Testis (tissue), 5 donors: ENCODE measurements around the gene NECTIN2. TPM values are rescaled to one million over a fixed set of nuclear protein-coding genes. Genes with fewer than 3 reads are reported as not detected.

Experiments
- DNase-seq: peaks from one replicate; pipeline ENCODE4 v3.0.0-alpha.2; 2019
- H3K27ac ChIP-seq, 2 donors: fragments of 200-600 bp; sonication (generic); one replicate each; pipeline ENCODE4 v1.5.1; 2019
- H3K27me3 ChIP-seq: fragments of 200-600 bp; sonication (generic); one replicate; pipeline ENCODE4 v1.5.1; 2019
- H3K36me3 ChIP-seq: fragments of 200-600 bp; sonication (generic); one replicate; pipeline ENCODE4 v1.5.1; 2017; ENCODE audit warnings: low read depth; ENCODE audit errors: missing control alignments
- H3K4me1 ChIP-seq: fragments of 200-600 bp; sonication (generic); one replicate; pipeline ENCODE4 v1.5.1; 2019
- H3K4me3 ChIP-seq, 2 donors: fragments of 200-600 bp; sonication (generic); one replicate each; pipeline ENCODE4 v1.5.1; 2017 to 2019
- H3K9me3 ChIP-seq: fragments of 200-600 bp; sonication (generic); one replicate; pipeline ENCODE4 v1.5.1; 2017
- CTCF ChIP-seq, 3 experiments: fragments of 450-650 bp in 2 of 3; fragments of 200-600 bp in 1 of 3; sonication (generic) in 1 of 3; IDR thresholded peaks; one replicate each; pipeline ENCODE4 v1.5.1; 2016 to 2019; ENCODE audit warnings: antibody characterized with exemption in 3 of 3, mild to moderate bottlenecking in 2 of 3, moderate library complexity in 1 of 3
- POLR2A ChIP-seq: fragments of 450-650 bp; IDR thresholded peaks from one replicate; pipeline ENCODE4 v1.6.1; 2017; ENCODE audit warnings: antibody characterized with exemption, mild to moderate bottlenecking, moderate library complexity
- WGBS, 2 donors: methylation state at CpG; one replicate each; pipeline ENCODE4 v1.1.5; 2018; 5-methylcytosine and 5-hydroxymethylcytosine counted together
- intact Hi-C: fragments of 100-400 bp; cut with DNase I; formaldehyde crosslinking; loops from one replicate; pipeline ENCODE4 v1.15.1; 2023; ENCODE audit warnings: low total_unique reads
- long read RNA-seq, 2 donors: transcript quantifications; one replicate each; lab custom pipeline, GENCODE V29; 2026
- polyA plus RNA-seq: library from polyadenylated mRNA; stranded (reverse); fragments of 350-450 nt; fragmentation: Illumina TruSeq; extraction: RNeasy Lipid Tissue Mini Kit (QIAGEN cat#74804); gene quantifications from one replicate; pipeline ENCODE4 v1.2.3, GENCODE V29; 2014; ENCODE audit warnings: low read depth, low replicate concordance; ENCODE audit not compliant: insufficient read depth
- total RNA-seq, 2 donors: library from RNA; depleted of rRNA; stranded (reverse); fragments of >200 nt; gene quantifications; one replicate each; pipeline ENCODE4 v1.2.3, GENCODE V29; 2016

NECTIN2 gene
- 100 to 1,000 TPM; 268 to 278 TPM for total RNA-seq
- 158 TPM for polyA plus RNA-seq
- long read RNA-seq, donor 1, transcript NECTIN2-202 (6 exons, 2,112 nt), result major isoform, 24 of 61 reads
- long read RNA-seq, donor 1, transcript NECTIN2-201 (9 exons, 2,466 nt), result minor isoform, 11 of 61 reads
- long read RNA-seq, donor 1, partial matches to known transcripts, result 26 of 61 reads
- long read RNA-seq, donor 1, other reads (novel, unspliced or antisense), result 0 of 61 reads
- long read RNA-seq, donor 2, transcript NECTIN2-202 (6 exons, 2,112 nt), result major isoform, 18 of 35 reads
- long read RNA-seq, donor 2, transcript NECTIN2-201 (9 exons, 2,466 nt), result minor isoform, 10 of 35 reads
- long read RNA-seq, donor 2, partial matches to known transcripts, result 7 of 35 reads
- long read RNA-seq, donor 2, other reads (novel, unspliced or antisense), result 0 of 35 reads

- peak within 1 kb of the TSS; percentile 94 to 95 for H3K4me3 ChIP-seq
- H3K36me3 ChIP-seq, result no peaks in the 10 kb centered on the region
- intact Hi-C loops, result loop anchor here (10.0 kb wide), 1 partner anchor 61 kb away; no protein-coding TSS in a partner anchor
- no peaks in the 10 kb centered on the region for H3K27me3 ChIP-seq
- DNase-seq, result peak; percentile 100
- H3K4me1 ChIP-seq, result peaks cover 27% of the 10 kb centered on the region
- no peaks in the 10 kb centered on the region for H3K9me3 ChIP-seq
- 0% methylated on average over 36 to 67 of the region's 67 CpGs for WGBS, 2 donors
- peak; percentile 69 to 84 (median 82) for TF ChIP-seq CTCF (IDR thresholded peaks at IDR 0.05)
- peak; percentile 39 for TF ChIP-seq POLR2A
- H3K27ac ChIP-seq, result peak within 1 kb of the TSS; percentile 98 to 99
Observed at GRCh38 chr19:44845612-44846454, at the start of gene NECTIN2. Gene NECTIN2 (plus strand): TSS chr19:44846297. CDS start chr19:44846526, 229 bp downstream.

- intact Hi-C loops, result no loop called here
- WGBS, 2 donors, result 31 to 34% methylated on average over 12 of the region's 12 CpGs
- TF ChIP-seq CTCF (IDR thresholded peaks at IDR 0.05) (no peak), POLR2A (no peak)
- no peaks in the 10 kb centered on the region for H3K4me1 ChIP-seq
- no peak for DNase-seq
- H3K27ac ChIP-seq, result peak overlapping the region in 1 of 2 donors; percentile 45
- no peaks in the 10 kb centered on the region for H3K27me3 ChIP-seq
- no peaks in the 10 kb centered on the region for H3K9me3 ChIP-seq
- no peaks in the 10 kb centered on the region for H3K36me3 ChIP-seq
- H3K4me3 ChIP-seq, result no peak overlapping the region
Observed at GRCh38 chr19:44796701-44797115, 49.4 kb upstream of the NECTIN2 start.

- intact Hi-C loops, result no loop called here
- WGBS, 2 donors, result 80 to 82% methylated on average over 10 of the region's 10 CpGs
- no peaks in the 10 kb centered on the region for H3K36me3 ChIP-seq
- no peaks in the 10 kb centered on the region for H3K27me3 ChIP-seq
- no peak overlapping the region for H3K4me3 ChIP-seq
- no peaks in the 10 kb centered on the region for H3K9me3 ChIP-seq
- no peak for DNase-seq
- no peak for TF ChIP-seq CTCF (IDR thresholded peaks at IDR 0.05)
- no peak for TF ChIP-seq POLR2A
- H3K4me1 ChIP-seq, result no peaks in the 10 kb centered on the region
- H3K27ac ChIP-seq, result no peak overlapping the region
Observed at GRCh38 chr19:44799627-44800346, 46.3 kb upstream of the NECTIN2 start.

GRCh38 chr19:44800461-44800860 is 45.6 kb upstream of the NECTIN2 start:
- 28% methylated on average over 3 of the region's 3 CpGs; no CpG with 5 or more reads in 1 of the 2 donors for WGBS, 2 donors
- Histone ChIP-seq H3K9me3 (no peaks in the 10 kb centered on the region), H3K27me3 (no peaks in the 10 kb centered on the region), H3K36me3 (no peaks in the 10 kb centered on the region), H3K27ac (no peak overlapping the region), H3K4me3 (no peak overlapping the region), H3K4me1 (no peaks in the 10 kb centered on the region)
- peak; percentile 90 for DNase-seq
- TF ChIP-seq CTCF (IDR thresholded peaks at IDR 0.05) (peak; percentile 92 to 95 (median 94)), POLR2A (no peak)
- intact Hi-C loops, result no loop called here
